Thoracic aorta (tissue), 2 donors: ENCODE data around the gene KIRREL1. TPM values are rescaled to one million over a fixed set of nuclear protein-coding genes. Genes with fewer than 3 reads are reported as not detected.
A peak's percentile ranks its signal among the peaks of the same experiment; 100 is the strongest.

Experiments
- ATAC-seq: fragments of 150-250 bp; one replicate; pipeline ENCODE4 v1.8.0; 2017; ENCODE audit warnings: low read depth; ENCODE audit not compliant: insufficient number of reproducible peaks, low FRiP score
- DNase-seq: peaks from one replicate; pipeline ENCODE4 v3.0.0-alpha.2; 2020; ENCODE audit warnings: low spot score
- H3K27ac ChIP-seq, 2 donors: fragments of 200-600 bp; sonication (generic); 1 replicate in 1 of 2; 2 replicates in 1 of 2; pipeline ENCODE4 v1.5.1; 2016; ENCODE audit warnings: mild to moderate bottlenecking in 2 of 2, moderate library complexity in 2 of 2
- H3K27me3 ChIP-seq: fragments of 200-600 bp; sonication (generic); replicated peaks from 2 replicates; pipeline ENCODE4 v1.6.0; 2016; ENCODE audit warnings: mild to moderate bottlenecking; ENCODE audit not compliant: insufficient read depth
- H3K36me3 ChIP-seq: fragments of 200-600 bp; sonication (generic); one replicate; pipeline ENCODE4 v1.5.1; 2016
- H3K4me1 ChIP-seq, 2 donors: fragments of 200-600 bp; sonication (generic); 1 replicate in 1 of 2; 2 replicates in 1 of 2; pipeline versions ENCODE4 v1.5.1 to v1.6.0; 2016; ENCODE audit warnings: low read depth in 2 of 2, mild to moderate bottlenecking in 1 of 2; ENCODE audit not compliant: control insufficient read depth in 1 of 2
- H3K4me3 ChIP-seq: fragments of 200-600 bp; sonication (generic); 2 replicates; pipeline ENCODE4 v1.5.1; 2016; ENCODE audit warnings: mild to moderate bottlenecking
- H3K9me3 ChIP-seq: fragments of 200-600 bp; sonication (generic); 2 replicates; pipeline ENCODE4 v1.5.1; 2016
- total RNA-seq, 2 donors: library from RNA; depleted of rRNA; stranded (reverse); fragments of >200 nt; gene quantifications; one replicate each; pipeline versions ENCODE4 v1.1.0 to v1.2.3, GENCODE V29; 2016
- TF ChIP-seq, protein P1 (sequence below): fragments of 200-600 bp; sonication (generic); IDR thresholded peaks from one replicate; pipeline ENCODE4 v1.5.1; 2019; ENCODE audit warnings: antibody characterized with exemption

The KIRREL1 gene
- total RNA-seq, 2 donors from 2014 or later: 111 to 136 TPM

- DNase-seq (no peak), ATAC-seq (no peak)
- no peaks in the 10 kb centered on the region for H3K36me3 ChIP-seq
- peaks cover 66 to 100% of the 10 kb centered on the region in 2 donors for H3K4me1 ChIP-seq
- peak overlapping the region; percentile 91 to 95 for H3K27ac ChIP-seq
- H3K9me3 ChIP-seq: no peaks in the 10 kb centered on the region
- TF ChIP-seq, protein P1, sequence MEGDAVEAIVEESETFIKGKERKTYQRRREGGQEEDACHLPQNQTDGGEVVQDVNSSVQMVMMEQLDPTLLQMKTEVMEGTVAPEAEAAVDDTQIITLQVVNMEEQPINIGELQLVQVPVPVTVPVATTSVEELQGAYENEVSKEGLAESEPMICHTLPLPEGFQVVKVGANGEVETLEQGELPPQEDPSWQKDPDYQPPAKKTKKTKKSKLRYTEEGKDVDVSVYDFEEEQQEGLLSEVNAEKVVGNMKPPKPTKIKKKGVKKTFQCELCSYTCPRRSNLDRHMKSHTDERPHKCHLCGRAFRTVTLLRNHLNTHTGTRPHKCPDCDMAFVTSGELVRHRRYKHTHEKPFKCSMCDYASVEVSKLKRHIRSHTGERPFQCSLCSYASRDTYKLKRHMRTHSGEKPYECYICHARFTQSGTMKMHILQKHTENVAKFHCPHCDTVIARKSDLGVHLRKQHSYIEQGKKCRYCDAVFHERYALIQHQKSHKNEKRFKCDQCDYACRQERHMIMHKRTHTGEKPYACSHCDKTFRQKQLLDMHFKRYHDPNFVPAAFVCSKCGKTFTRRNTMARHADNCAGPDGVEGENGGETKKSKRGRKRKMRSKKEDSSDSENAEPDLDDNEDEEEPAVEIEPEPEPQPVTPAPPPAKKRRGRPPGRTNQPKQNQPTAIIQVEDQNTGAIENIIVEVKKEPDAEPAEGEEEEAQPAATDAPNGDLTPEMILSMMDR: no peak
- no peak overlapping the region for H3K4me3 ChIP-seq
- no peaks in the 10 kb centered on the region for H3K27me3 ChIP-seq
Measured at GRCh38 chr1:158000507-158000906, 7.1 kb downstream of the KIRREL1 start.

DNA sequence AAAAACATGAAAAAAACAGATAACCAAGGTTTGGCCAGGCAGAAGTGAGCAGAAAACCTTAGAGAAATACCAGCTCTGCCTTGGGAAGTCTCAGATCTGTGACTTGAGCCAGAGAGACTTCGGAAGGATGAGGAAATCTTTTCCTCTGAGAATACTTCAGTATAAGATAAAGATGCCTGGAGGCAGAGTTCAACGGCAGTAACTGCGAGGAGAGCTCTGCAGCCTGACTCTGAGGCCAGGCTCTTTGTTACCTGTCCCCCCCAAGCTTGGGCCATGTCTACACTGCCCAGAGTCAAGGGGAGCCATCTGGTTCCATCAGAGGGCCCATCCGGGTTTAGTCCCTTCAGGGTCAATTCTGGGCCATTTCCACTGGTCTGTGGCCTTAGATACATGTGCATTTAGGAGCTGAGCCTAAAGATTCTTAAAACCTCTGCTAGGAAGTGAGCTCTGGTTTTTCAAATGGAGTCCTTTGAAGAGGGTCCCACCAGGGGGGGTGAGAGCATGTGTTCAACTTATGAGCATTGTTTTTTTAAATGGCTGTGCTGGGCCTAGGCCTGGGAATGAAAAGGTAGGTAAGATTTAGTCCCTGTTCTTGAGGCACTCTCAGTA lies 8.7 kb downstream of the KIRREL1 start:
- H3K36me3 ChIP-seq: no peaks in the 10 kb centered on the region
- H3K4me1 ChIP-seq: peaks cover 71 to 100% of the 10 kb centered on the region in 2 donors
- ATAC-seq (no peak), DNase-seq (no peak)
- TF ChIP-seq, protein P1: no peak
- H3K4me3 ChIP-seq: peak overlapping the region; percentile 43
- peak overlapping the region; percentile 91 to 95 for H3K27ac ChIP-seq
- H3K9me3 ChIP-seq: no peaks in the 10 kb centered on the region
- no peaks in the 10 kb centered on the region for H3K27me3 ChIP-seq

- H3K27ac ChIP-seq: peak overlapping the region; percentile 91 to 95
- H3K27me3 ChIP-seq: no peaks in the 10 kb centered on the region
- H3K4me3 ChIP-seq: peak overlapping the region; percentile 43
- DNase-seq (no peak), ATAC-seq (no peak)
- H3K36me3 ChIP-seq: no peaks in the 10 kb centered on the region
- H3K9me3 ChIP-seq: no peaks in the 10 kb centered on the region
- H3K4me1 ChIP-seq: peaks cover 76 to 100% of the 10 kb centered on the region in 2 donors
- TF ChIP-seq, protein P1: no peak
Measured at GRCh38 chr1:158002631-158003405, 9.4 kb downstream of the KIRREL1 start.

DNA sequence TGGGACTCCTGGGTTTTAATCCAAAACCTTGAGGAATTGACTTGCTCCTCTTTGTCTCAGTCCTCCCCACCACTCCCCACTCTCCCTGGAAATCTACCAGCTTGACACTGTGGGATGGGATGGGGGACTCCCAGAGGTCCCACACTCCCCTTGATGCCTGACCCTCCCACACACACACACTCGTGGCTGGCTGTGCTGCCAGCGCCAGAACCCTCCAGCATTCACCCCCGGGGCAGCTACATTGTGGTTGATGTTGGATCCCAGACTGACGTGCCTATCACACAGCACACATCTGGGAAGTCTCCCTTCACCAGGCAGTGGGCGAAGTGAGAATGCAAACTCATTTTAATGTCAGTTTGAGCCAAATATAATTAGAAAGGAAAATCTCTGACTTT lies 10.0 kb downstream of the KIRREL1 start:
- Histone ChIP-seq H3K27ac (peak overlapping the region; percentile 91 to 95), H3K4me1 (peaks cover 77 to 100% of the 10 kb centered on the region in 2 donors), H3K4me3 (peak overlapping the region; percentile 43), H3K9me3 (no peaks in the 10 kb centered on the region), H3K27me3 (no peaks in the 10 kb centered on the region), H3K36me3 (no peaks in the 10 kb centered on the region)
- no peak for DNase-seq
- TF ChIP-seq, protein P1: no peak
- ATAC-seq: peak; percentile 39

- Histone ChIP-seq H3K4me3 (no peak overlapping the region), H3K27ac (peak overlapping the region; percentile 91 to 95), H3K36me3 (no peaks in the 10 kb centered on the region), H3K4me1 (peaks cover 79 to 100% of the 10 kb centered on the region in 2 donors), H3K9me3 (no peaks in the 10 kb centered on the region), H3K27me3 (no peaks in the 10 kb centered on the region)
- TF ChIP-seq, protein P1: no peak
- DNase-seq (no peak), ATAC-seq (no peak)
Measured at GRCh38 chr1:158005224-158005623, 11.8 kb downstream of the KIRREL1 start.
